ENCODE measurements around the gene GHDC. TPM values are rescaled to one million over a fixed set of nuclear protein-coding genes. Genes with fewer than 3 reads are reported as not detected.

Gene GHDC
- total RNA-seq, 1 experiment from 2014 or later = 7.5 TPM

GRCh38 chr17:42202696-42203095 is 8.4 kb upstream of the GHDC start:
- no peak overlapping the region for H3K4me3 Mint-ChIP-seq
- TF ChIP-seq KAT7 (CRISPR knock-in tag; IDR thresholded peaks at IDR 0.05; ENCODE audit: borderline replicate concordance) (no peak), AR (CRISPR knock-in tag; IDR thresholded peaks at IDR 0.05) (no peak), TEAD1 (CRISPR knock-in tag; IDR thresholded peaks at IDR 0.05) (no peak), EMX1 (CRISPR knock-in tag; IDR thresholded peaks at IDR 0.05) (no peak), ZSCAN18 (CRISPR knock-in tag; IDR thresholded peaks at IDR 0.05) (no peak), ZNF512 (CRISPR knock-in tag; IDR thresholded peaks at IDR 0.05; ENCODE audit: borderline replicate concordance) (no peak), HMGA2 (CRISPR knock-in tag; IDR thresholded peaks at IDR 0.05) (no peak)
- H3K36me3 Mint-ChIP-seq = peaks cover 9% of the 10 kb centered on the region
- ATAC-seq (no peak), DNase-seq (ENCODE audit: low spot score) (no peak)
- ChIA-PET CTCF (interaction anchor here (0.6 to 3.4 kb wide), 4 partner anchors 20 to 315 kb away, joined by 3 to 17 read pairs (median 3); no protein-coding TSS in a partner anchor), POLR2A (no interaction called here)
- no peak overlapping the region for H3K27ac Mint-ChIP-seq
- H3K4me1 Mint-ChIP-seq = 0 out of 2 replicates have a peak, but pooled peaks cover 3% of the 10 kb centered on the region
- no peaks in the 10 kb centered on the region for H3K27me3 Mint-ChIP-seq (ENCODE audit: low read depth)
- H3K9me3 Mint-ChIP-seq = no peaks in the 10 kb centered on the region

- CTCF ChIA-PET = interaction anchor here (0.6 to 3.4 kb wide), 4 partner anchors 20 to 316 kb away, joined by 3 to 17 read pairs (median 3); no protein-coding TSS in a partner anchor
- ATAC-seq (no peak), DNase-seq (ENCODE audit: low spot score) (no peak)
- no peaks in the 10 kb centered on the region for H3K9me3 Mint-ChIP-seq
- no peak overlapping the region for H3K27ac Mint-ChIP-seq
- H3K36me3 Mint-ChIP-seq = peaks cover 4% of the 10 kb centered on the region
- POLR2A ChIA-PET = no interaction called here
- no peak overlapping the region for H3K4me3 Mint-ChIP-seq
- 0 out of 2 replicates have a peak, but pooled peaks cover 3% of the 10 kb centered on the region for H3K4me1 Mint-ChIP-seq
- no peaks in the 10 kb centered on the region for H3K27me3 Mint-ChIP-seq (ENCODE audit: low read depth)
- TF ChIP-seq MYBL2 (CRISPR knock-in tag; IDR thresholded peaks at IDR 0.05) (no peak), ZNF263 (CRISPR knock-in tag; IDR thresholded peaks at IDR 0.05; ENCODE audit: low read depth) (no peak), ZNF219 (CRISPR knock-in tag; IDR thresholded peaks at IDR 0.05; ENCODE audit: borderline replicate concordance) (no peak), PRRX2 (CRISPR knock-in tag; IDR thresholded peaks at IDR 0.05) (no peak), E2F1 (CRISPR knock-in tag; IDR thresholded peaks at IDR 0.05) (no peak), MLX (CRISPR knock-in tag; IDR thresholded peaks at IDR 0.05) (no peak), FOXK1 (CRISPR knock-in tag; IDR thresholded peaks at IDR 0.05) (no peak), PREB (CRISPR knock-in tag; IDR thresholded peaks at IDR 0.05; ENCODE audit: borderline replicate concordance) (no peak)
These were observed 7.9 kb upstream of the GHDC start for GRCh38 chr17:42202159-42202558.

All from WTC11 (cell line).